HAP-1 (cell line): Measurements from ENCODE around the gene HES4.

Source experiments
- DNase-seq, 2 experiments: peaks; one replicate each; pipeline ENCODE4 v3.0.0-alpha.2; 2016 to 2020; ENCODE audit warnings: low spot score in 2 of 2
- H3K27me3 ChIP-seq: fragments of 250-450 bp; sonication (Bioruptor Pico); 2 replicates; pipeline ENCODE4 v1.5.1; 2020; ENCODE audit warnings: low read depth, mild to moderate bottlenecking, moderate library complexity
- H3K36me3 ChIP-seq: fragments of 250-450 bp; sonication (Bioruptor Pico); replicated peaks from 2 replicates; pipeline ENCODE4 v1.5.1; 2020; ENCODE audit warnings: mild to moderate bottlenecking
- H3K4me1 ChIP-seq: fragments of 250-450 bp; sonication (Bioruptor Pico); 2 replicates; pipeline ENCODE4 v1.5.1; 2020; ENCODE audit warnings: mild to moderate bottlenecking
- H3K4me3 ChIP-seq: fragments of 250-450 bp; sonication (Bioruptor Pico); 2 replicates; pipeline ENCODE4 v1.5.1; 2020; ENCODE audit warnings: mild to moderate bottlenecking, moderate library complexity
- H3K9me3 ChIP-seq: fragments of 250-450 bp; sonication (Bioruptor Pico); 2 replicates; pipeline ENCODE4 v1.5.1; 2020; ENCODE audit warnings: mild to moderate bottlenecking, moderate library complexity
- in situ Hi-C: fragments of 300-500 bp; cut with MboI; formaldehyde crosslinking; loops from 3 replicates; pipeline ENCODE4 v1.14.3; 2020; ENCODE audit warnings: low sequenced_read_pairs, inconsistent platforms, mixed read lengths

The HES4 gene

DNA sequence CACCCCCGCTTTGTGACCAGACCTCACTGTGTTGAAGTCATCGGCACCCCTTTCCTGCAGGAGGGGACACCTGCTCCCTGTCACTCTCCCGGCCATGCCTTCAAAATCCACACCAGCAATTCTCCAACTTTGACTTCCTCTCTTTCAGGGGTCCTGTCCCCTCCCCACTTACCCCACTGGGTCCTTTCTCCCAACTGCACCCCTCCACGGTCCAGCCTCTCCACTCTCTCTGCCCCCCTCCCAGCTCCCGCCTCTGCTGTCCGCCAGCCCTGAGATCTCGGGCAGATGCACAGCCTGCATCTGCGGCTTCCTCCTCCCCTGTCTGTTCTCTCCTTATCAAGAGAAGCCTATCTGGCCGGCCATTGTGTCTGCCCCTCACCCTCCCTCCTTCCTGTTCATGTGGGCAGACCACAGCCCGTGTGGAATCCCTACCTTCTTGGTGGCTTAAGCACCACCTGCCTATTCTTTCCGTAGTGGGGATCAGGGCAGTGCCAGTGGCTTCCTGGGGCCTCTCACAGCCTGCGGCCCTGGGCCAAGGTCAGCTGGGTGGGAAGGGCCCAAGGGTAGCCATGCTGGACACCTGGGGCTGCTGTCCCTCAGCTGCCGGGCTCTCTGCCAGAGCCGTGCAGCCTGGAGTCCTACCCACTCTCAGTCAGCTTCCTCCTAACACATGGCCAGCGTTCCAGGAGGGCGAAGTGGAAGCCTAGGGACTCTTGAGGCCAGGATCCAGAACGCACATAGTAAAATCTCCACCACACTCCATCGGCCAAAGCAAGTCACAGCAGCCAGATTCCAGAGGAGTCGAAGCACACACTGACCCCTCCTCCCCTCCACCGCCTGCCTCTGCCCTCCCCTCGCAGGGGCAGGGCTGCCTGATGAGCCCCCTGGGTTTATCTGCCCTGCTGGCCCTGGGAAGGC is 5.1 kb upstream of the HES4 start:
- H3K27me3 ChIP-seq, result no peaks in the 10 kb centered on the region
- H3K9me3 ChIP-seq, result no peaks in the 10 kb centered on the region
- H3K36me3 ChIP-seq, result peaks cover 4% of the 10 kb centered on the region
- H3K4me3 ChIP-seq, result no peak overlapping the region
- in situ Hi-C loops, result no loop called here
- DNase-seq, result no peak
- peaks cover 3% of the 10 kb centered on the region; the same call in 1 of the 2 replicates for H3K4me1 ChIP-seq

DNA sequence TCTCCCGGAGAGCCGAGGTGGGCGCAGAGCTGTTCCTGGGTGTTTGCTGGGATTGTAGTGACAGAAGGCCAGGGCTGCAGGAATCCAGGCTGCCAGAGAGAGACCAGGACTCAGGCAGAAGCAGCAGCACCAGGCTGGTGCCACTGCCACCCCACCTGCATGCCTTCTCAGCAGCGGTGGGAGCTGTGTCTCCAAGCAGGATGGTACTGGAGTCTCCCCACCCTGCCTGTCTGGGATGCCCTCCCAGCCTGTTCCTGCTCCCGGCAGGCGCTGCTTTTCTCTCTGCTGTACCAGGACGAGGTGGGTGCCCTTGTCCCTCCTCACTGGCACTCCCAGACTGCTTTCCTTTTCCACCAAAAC is 4.5 kb upstream of the HES4 start:
- Histone ChIP-seq H3K27me3 (no peaks in the 10 kb centered on the region), H3K9me3 (no peaks in the 10 kb centered on the region), H3K4me1 (peaks cover 3% of the 10 kb centered on the region; the same call in 1 of the 2 replicates), H3K4me3 (no peak overlapping the region), H3K36me3 (peaks cover 7% of the 10 kb centered on the region)
- in situ Hi-C loops, result no loop called here
- DNase-seq, result no peak

DNA sequence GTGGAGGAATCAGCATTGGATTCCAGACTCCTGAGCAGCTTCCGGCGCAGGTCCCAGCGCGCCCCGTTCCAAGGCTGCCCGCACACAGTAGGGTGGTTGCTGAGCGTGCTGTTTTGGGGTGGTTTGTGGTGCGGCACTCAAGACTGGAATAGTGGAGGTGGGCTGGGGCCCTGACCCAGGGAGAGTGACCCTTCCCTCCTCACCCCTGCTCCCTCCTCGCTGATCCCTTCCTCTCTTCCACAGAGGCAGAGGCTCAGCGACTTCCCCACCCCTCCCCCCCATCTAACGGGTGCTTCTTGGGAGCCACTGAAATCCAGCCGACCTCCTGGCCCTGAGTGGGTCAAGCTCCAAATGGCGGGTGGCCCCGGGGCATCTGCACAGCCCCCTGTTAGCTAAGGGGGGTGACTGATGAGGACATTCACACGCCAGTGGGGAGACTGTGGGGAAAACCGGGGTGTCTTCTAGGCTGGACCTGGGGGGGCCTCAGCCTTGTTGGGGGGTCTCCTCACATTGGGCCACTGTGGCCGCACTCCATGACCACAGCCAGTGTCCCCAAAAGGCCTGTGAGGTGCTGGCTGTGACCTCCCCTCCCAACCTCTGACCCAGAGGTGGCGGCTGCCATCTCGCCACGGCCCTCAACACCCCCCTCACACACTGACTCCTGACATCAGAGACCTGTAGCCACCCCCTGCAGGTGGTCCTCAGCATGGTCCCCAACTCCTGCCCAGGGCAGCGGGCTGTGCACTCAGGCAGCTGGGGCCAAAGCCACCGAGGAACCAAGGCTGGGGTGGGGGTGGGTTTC is 3.9 kb upstream of the HES4 start:
- Histone ChIP-seq H3K27me3 (no peaks in the 10 kb centered on the region), H3K4me1 (peaks cover 3% of the 10 kb centered on the region; the same call in 1 of the 2 replicates), H3K4me3 (no peak overlapping the region), H3K36me3 (peaks cover 10% of the 10 kb centered on the region), H3K9me3 (no peaks in the 10 kb centered on the region)
- in situ Hi-C loops, result no loop called here
- DNase-seq, result peak in 1 of 2 experiments; percentile 25

DNA sequence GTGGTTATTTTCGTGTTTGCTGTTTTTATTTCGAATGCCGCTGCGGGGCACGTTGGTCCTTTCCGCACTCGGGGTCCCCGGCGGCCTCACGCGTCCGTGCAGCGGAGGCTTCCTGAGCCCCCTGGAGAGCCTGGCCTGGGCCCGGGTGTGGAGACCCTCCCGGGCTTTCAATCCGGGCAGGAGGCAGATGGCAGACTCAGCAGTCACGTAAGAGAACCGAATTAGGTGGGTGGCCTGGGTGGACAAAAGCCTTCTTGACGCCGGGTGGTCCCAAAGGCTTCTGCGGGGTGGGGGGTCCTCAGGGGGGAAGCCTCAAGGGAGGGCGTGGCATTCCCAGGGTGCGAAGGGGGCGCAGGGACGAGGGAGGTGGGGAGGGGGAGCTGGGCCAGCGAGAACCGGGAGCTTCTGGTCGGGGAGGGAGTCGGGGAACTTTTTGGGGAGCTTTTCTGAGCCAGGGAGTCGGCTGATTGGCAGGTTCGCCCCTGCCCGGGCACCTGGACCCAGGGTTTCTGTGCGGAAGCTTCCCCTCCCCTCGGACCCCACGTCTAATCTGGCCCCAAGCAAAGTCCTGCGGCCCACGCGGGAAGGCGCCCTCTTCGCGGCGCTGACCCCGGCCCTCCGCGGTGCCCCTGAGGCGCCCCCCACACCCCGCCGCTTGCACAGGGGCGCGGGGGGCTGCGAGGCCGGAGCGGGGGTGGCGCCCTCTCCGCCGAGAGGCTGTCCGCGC is 1.3 kb upstream of the HES4 start:
- Histone ChIP-seq H3K36me3 (peaks cover 17% of the 10 kb centered on the region), H3K4me3 (peak overlapping the region; percentile 87), H3K4me1 (peaks cover 8% of the 10 kb centered on the region), H3K27me3 (no peaks in the 10 kb centered on the region), H3K9me3 (no peaks in the 10 kb centered on the region)
- in situ Hi-C loops, result no loop called here
- peak in 1 of 2 experiments; percentile 53 for DNase-seq

DNA sequence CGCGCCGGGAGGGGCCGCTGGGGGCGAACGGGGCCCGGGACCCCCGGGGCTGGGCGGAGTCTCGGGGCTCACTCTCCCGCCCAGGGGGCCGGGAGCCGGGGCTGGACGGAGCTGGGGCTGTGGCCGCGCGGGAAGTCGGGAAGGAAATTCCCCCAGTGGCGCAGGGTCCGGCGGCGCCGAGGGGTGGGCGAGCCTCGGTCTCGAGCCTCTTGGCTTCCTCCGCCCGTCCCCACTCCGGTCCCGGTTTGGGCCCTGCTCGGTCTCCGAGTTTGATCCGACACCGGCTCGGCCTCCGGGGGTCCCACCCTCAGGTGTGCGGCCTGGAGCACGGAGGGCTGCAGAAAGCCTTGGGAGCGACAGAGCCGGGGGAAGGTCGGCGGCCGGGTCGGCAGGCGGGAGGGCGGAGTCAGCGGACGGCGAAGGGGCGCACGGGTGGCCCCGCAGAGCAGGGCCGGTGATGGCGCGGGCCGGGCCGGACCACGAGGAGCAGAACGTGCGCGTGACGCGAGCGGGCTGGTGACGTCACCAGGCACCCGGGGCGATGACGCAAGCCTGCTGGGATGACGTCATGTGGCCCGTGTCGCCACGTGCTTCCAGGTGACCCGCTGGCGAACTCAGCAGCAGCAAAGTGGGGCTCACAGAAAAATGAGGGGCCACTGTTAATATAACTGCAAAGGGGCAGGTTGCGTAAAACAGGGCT is 610 bp upstream of the HES4 start:
- Histone ChIP-seq H3K27me3 (no peaks in the 10 kb centered on the region), H3K36me3 (peaks cover 17% of the 10 kb centered on the region), H3K9me3 (no peaks in the 10 kb centered on the region), H3K4me1 (peaks cover 8% of the 10 kb centered on the region), H3K4me3 (peak overlapping the region; percentile 87)
- peak; percentile 73 to 91 for DNase-seq
- in situ Hi-C loops, result no loop called here

DNA sequence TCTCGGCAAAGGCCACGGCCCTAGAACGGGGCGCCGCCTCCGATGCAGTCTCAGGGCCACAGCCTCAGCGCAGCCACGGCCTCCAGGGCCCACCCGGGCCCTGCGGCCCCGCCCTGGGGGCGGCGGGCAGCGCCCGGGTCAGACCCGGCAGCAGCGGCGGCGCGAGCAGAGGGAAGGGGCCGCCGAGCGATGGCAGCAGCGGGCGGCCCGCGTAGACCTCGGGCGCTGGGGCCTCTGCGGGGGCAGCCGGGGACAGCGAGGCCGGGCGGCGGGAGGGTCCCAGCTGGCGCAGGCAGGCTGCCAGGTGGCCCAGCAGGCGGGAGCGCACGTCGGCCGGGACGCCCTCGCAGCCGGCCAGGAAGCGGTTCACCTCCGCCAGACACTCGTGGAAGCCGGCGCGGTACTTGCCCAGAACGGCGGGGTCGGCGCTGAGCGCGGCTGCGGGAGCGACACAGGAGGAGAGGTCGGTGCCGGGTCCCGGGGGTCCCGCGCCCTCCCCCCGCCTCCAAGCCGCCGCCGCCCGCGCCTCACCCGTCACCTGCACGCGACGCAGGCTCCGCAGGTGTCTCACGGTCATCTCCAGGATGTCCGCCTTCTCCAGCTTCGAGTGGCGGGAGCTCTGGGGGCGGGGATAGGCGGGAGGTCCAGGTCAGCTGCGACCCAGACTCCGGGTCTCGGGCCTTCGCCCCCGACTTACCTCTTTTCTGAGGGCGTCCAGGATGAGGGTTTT is 737 bp downstream of the HES4 start:
- peak in 1 of 2 experiments; percentile 58 for DNase-seq
- in situ Hi-C loops, result no loop called here
- Histone ChIP-seq H3K4me1 (peaks cover 8% of the 10 kb centered on the region), H3K36me3 (peaks cover 17% of the 10 kb centered on the region), H3K4me3 (peak overlapping the region; percentile 87), H3K9me3 (no peaks in the 10 kb centered on the region), H3K27me3 (no peaks in the 10 kb centered on the region)

DNA sequence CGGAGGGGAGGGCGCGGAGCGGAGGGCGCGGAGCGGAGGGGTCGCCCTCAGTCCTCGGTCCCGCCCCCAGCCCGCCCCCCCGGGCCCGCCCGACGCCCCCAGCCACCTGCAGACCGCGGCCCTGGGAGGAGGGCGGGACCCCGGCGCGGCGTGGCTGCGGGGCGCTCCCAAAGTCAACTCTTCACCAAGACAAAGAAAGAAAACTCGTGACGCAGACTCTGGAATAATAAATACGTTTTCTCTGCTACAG is 1.2 kb downstream of the HES4 start:
- H3K27me3 ChIP-seq, result no peaks in the 10 kb centered on the region
- H3K36me3 ChIP-seq, result peaks cover 17% of the 10 kb centered on the region
- peak overlapping the region; percentile 87 for H3K4me3 ChIP-seq
- H3K4me1 ChIP-seq, result peaks cover 8% of the 10 kb centered on the region
- peak; percentile 43 to 79 for DNase-seq
- in situ Hi-C loops, result no loop called here
- H3K9me3 ChIP-seq, result no peaks in the 10 kb centered on the region

DNA sequence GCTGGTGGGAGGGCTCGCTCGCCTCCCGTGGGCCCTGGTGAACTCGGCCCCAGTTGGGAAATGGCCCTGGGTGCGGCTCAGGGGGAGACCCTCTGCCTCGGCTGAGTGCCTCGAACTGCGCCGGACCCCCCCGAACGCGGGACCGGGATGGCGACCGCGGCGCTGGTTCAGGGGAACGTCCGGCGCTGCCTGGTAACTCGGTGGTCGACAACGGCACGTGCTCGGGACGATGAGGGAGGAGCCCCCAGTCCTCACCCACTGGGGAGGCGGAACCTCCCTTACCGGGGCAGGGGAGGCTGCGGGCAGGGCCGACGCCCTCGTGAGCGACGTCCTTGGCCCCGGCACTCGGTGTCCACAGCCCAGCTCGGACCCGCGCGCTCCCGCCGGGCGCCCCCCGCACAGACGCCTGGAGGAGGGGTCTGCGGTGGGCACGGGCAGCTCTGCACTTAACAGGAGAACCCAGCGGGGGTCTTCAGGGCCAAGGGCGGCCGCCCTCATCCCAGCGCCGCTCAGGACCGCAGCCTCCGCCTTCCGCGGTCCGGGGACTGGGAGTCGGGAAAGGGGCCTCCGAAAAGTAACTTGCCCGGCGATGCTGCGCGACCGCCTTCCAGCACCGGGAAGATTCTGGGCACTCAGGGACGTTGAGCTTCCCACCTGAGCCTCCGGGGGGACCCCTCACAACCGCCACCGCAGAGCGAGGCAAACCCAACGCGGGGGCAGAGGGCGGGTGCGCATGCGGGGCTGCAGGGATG is 1.7 kb downstream of the HES4 start:
- H3K27me3 ChIP-seq, result no peaks in the 10 kb centered on the region
- peaks cover 8% of the 10 kb centered on the region for H3K4me1 ChIP-seq
- peak; percentile 20 to 38 for DNase-seq
- no peaks in the 10 kb centered on the region for H3K9me3 ChIP-seq
- peak overlapping the region; percentile 87 for H3K4me3 ChIP-seq
- H3K36me3 ChIP-seq, result peaks cover 17% of the 10 kb centered on the region
- in situ Hi-C loops, result no loop called here

DNA sequence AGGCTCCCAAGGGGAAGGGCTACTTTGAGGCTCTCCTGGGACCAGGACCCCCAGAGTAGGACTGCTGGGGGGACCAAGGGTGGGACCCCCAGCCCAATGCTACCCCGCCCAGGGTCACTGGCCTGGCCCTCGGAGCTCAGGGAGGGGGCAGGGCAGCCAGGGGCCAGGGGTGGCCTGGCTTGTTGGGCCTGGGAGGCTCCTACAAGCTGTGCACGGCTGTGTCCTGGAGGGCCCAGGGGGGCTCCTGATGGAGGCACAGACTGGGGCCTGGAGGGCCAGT is 2.2 kb downstream of the HES4 start:
- Histone ChIP-seq H3K36me3 (peaks cover 13% of the 10 kb centered on the region), H3K4me3 (peak overlapping the region; percentile 87), H3K4me1 (peaks cover 8% of the 10 kb centered on the region), H3K27me3 (no peaks in the 10 kb centered on the region), H3K9me3 (no peaks in the 10 kb centered on the region)
- in situ Hi-C loops, result no loop called here
- no peak for DNase-seq

DNA sequence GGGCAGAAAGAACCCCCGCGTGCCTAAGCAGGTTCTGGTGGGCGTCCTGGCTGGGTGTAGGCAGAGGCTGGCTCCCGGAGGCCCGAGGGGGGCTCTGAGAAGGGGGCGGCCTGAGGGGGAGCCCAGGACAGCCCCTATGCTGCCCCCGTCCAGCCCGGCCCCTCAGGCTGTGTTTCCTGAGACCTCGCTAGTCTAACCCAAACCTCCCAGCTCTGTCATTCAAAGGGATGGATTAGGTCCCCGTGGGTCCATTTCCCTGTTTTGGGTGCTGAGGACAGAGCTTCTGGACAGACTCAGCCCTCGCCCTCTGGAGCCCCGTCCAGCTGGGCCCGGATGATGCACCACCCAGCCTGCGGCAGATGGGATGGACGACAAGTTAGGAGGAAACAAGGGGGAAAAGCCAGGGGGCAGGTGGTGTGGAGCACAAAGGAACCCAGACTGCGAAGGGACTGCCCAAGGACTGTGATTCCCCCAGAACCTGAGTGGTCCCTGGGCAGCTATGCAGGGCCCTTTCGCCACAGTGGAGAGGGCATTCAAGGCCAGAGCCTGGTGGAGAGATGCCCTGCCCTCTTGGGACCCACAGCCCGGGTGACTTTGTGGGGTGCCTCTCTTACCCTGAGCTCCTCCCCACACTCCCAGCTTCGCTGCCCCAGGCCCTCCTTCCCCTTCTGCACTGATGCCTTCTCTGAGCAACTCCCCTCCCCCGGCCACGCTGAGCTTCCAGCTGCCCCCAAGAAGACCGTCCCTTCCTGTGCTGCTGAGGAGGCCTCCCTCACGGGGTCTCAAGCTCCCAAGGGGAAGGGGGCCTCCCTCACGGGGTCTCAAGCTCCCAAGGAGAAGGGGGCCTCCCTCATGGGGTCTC is 2.8 kb downstream of the HES4 start:
- Histone ChIP-seq H3K36me3 (peaks cover 13% of the 10 kb centered on the region; the same call in 1 of the 2 replicates), H3K27me3 (no peaks in the 10 kb centered on the region), H3K4me3 (no peak overlapping the region; the same call in 1 of the 2 replicates), H3K9me3 (no peaks in the 10 kb centered on the region), H3K4me1 (peaks cover 8% of the 10 kb centered on the region)
- in situ Hi-C loops, result no loop called here
- peak in 1 of 2 experiments; percentile 36 for DNase-seq

DNA sequence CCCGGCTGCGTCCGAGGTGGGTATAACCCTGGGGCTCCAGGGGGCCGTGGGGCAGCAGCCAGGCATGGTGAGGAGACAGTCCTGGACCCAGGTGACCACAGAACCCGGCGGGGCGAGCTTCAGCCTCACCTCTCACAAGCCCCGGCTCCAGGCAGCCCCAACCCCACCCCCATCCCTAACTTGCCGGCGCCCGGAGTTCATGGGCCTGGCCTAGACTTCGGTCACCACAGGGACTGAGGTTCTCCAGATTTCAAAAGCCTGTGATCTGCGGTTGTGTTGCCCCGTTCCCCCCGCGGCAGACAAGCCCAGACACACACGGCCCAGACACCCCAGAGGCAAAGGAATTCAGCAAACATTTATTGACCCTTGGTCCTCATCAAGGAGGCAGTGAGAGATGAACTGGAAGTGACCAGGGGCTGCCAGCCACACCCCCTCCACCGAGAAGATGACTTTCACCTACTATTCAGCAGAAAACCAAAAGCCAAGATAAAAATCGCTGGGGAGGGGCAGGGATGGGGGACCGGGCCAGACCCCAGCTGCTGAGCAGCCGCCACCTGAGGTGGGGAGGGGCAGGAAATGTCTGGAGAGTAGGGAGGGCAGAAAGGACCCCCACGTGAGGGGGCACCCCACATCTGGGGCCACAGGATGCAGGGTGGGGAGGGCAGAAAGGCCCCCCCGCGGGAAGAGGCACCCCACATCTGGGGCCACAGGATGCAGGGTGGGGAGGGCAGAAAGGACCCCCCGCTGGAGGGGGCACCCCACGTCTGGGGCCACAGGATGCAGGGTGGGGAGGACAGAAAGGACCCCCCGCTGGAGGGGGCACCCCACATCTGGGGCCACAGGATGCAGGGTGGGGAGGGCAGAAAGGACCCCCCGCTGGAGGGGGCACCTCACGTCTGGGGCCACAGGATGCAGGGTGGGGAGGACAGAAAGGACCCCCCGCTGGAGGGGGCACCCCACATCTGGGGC is 3.9 kb downstream of the HES4 start:
- Histone ChIP-seq H3K27me3 (no peaks in the 10 kb centered on the region), H3K4me1 (peaks cover 7% of the 10 kb centered on the region), H3K4me3 (no peak overlapping the region), H3K9me3 (no peaks in the 10 kb centered on the region), H3K36me3 (peaks cover 13% of the 10 kb centered on the region; the same call in 1 of the 2 replicates)
- in situ Hi-C loops, result no loop called here
- no peak for DNase-seq
